GM12878 (cell line): ENCODE results near the gene GPT2.

ENCODE experiments used
- ATF3 ChIP-seq: IDR thresholded peaks from 2 replicates; pipeline ENCODE4 v1.6.1; 2011; ENCODE audit warnings: low read depth, mild to moderate bottlenecking, low read length, moderate library complexity, borderline replicate concordance; ENCODE audit errors: extremely low read depth
- BACH1 ChIP-seq: fragments of 450-650 bp; IDR thresholded peaks from 2 replicates; pipeline ENCODE4 v1.6.1; 2017; ENCODE audit warnings: mild to moderate bottlenecking, borderline replicate concordance
- CEBPB ChIP-seq, 2 experiments: fragments of 150-350 bp in 1 of 2; IDR thresholded peaks; 2 replicates each; pipeline ENCODE4 v1.6.1; 2012 to 2014; ENCODE audit warnings: low read depth in 2 of 2, low read length in 2 of 2, borderline replicate concordance in 1 of 2, inconsistent platforms in 1 of 2
- CREB1 ChIP-seq: IDR thresholded peaks from 2 replicates; pipeline ENCODE4 v1.6.1; 2012; ENCODE audit warnings: low read depth, mild to moderate bottlenecking, inconsistent platforms
- EZH2 ChIP-seq: IDR thresholded peaks from 2 replicates; pipeline ENCODE4 v1.6.1; 2012; ENCODE audit warnings: low read depth, mild to moderate bottlenecking, control low read depth, inconsistent platforms, low read length, borderline replicate concordance; ENCODE audit not compliant: control insufficient read depth
- MLLT1 ChIP-seq: fragments of 450-650 bp; IDR thresholded peaks from 2 replicates; pipeline ENCODE4 v1.6.1; 2016; ENCODE audit warnings: mild to moderate bottlenecking
- MYC ChIP-seq: IDR thresholded peaks from 2 replicates; pipeline ENCODE4 v1.6.1; 2011; ENCODE audit warnings: mild to moderate bottlenecking, low read length, moderate library complexity, inconsistent platforms; ENCODE audit not compliant: insufficient read depth, insufficient replicate concordance, insufficient read length, severe bottlenecking
- NR2C1 ChIP-seq: fragments of 450-650 bp; IDR thresholded peaks from 2 replicates; pipeline ENCODE4 v1.6.1; 2017; ENCODE audit warnings: antibody characterized with exemption, mild to moderate bottlenecking, moderate library complexity
- REST ChIP-seq: IDR thresholded peaks from 2 replicates; pipeline ENCODE4 v1.6.1; 2012; ENCODE audit warnings: mild to moderate bottlenecking, low read depth, low read length
- ZZZ3 ChIP-seq: IDR thresholded peaks from 2 replicates; pipeline ENCODE4 v1.6.1; 2011; ENCODE audit warnings: low read depth; ENCODE audit not compliant: control insufficient read depth, insufficient read length
- TF ChIP-seq, protein P1 (sequence below), 3 experiments: IDR thresholded peaks in 2 of 3; conservative IDR thresholded peaks in 1 of 3; 2 replicates each; pipeline ENCODE4 v1.5.1; 2011; ENCODE audit warnings: low read depth in 3 of 3, low read length in 3 of 3, mild to moderate bottlenecking in 3 of 3, control low read depth in 2 of 3, moderate library complexity in 2 of 3, inconsistent platforms in 1 of 3, mixed read lengths in 1 of 3; ENCODE audit not compliant: control insufficient read depth in 2 of 3, insufficient read depth in 1 of 3; ENCODE audit errors: extremely low read depth in 1 of 3

DNA sequence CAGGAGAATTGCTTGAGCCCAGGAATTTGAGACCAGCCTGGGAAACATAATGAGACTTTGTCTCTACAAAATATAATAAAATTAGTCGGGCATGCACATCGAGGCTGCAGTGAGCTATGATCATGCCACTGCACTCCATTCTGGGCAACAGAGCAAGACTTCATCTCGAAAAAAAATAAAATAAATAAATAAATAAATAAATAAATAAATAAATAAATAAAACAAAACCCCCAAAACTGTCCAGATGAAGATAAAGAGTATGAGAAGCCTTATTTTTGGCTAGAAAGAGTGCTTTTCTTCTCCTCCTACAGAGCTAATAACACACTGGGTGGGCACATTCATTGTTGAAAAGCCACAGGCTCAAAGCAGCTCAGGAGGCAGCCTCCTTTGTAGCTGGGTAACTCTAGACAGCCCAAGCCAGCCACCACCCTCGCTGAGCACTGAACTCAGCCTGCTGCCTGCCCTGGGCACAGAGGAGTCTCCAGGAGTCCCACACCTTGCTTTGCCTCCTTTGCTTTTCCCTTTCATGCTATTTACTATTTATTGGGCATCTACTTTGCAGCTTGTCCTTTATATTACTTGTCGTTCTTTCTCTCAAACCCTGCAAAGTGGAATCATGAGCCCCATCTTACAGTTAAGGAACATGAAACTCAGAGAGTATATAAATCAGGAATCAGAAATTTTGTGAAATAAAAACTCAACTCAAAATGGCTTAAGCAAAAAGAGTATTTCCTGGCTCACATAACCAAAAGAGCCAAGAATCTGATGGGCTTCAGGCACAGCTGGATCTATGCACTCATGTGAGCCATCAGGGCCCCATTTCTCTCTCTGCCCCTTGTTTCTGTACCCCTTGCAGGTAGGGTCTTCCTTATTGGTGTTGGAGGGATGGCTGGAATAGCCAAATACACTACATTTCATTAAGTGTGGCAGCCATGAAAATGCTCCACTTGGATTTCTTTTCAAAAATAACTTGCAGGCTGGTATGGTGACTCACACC is 35.1 kb upstream of the GPT2 start:
- TF ChIP-seq, protein P1, sequence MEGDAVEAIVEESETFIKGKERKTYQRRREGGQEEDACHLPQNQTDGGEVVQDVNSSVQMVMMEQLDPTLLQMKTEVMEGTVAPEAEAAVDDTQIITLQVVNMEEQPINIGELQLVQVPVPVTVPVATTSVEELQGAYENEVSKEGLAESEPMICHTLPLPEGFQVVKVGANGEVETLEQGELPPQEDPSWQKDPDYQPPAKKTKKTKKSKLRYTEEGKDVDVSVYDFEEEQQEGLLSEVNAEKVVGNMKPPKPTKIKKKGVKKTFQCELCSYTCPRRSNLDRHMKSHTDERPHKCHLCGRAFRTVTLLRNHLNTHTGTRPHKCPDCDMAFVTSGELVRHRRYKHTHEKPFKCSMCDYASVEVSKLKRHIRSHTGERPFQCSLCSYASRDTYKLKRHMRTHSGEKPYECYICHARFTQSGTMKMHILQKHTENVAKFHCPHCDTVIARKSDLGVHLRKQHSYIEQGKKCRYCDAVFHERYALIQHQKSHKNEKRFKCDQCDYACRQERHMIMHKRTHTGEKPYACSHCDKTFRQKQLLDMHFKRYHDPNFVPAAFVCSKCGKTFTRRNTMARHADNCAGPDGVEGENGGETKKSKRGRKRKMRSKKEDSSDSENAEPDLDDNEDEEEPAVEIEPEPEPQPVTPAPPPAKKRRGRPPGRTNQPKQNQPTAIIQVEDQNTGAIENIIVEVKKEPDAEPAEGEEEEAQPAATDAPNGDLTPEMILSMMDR (IDR thresholded peaks at IDR 0.05 in 2 of 3, conservative IDR thresholded peaks at IDR 0.05 in 1 of 3; ENCODE audit: control insufficient read depth in 2 of 3, extremely low read depth in 1 of 3, insufficient read depth in 1 of 3, low read depth in 3 of 3, low read length in 3 of 3) = no peak
- TF ChIP-seq CREB1 = no peak
- TF ChIP-seq NR2C1 = no peak
- no peak for TF ChIP-seq REST
- TF ChIP-seq MYC = no peak
- no peak for TF ChIP-seq ATF3
- TF ChIP-seq BACH1 = no peak
- TF ChIP-seq EZH2 = no peak
- no peak for TF ChIP-seq ZZZ3
- no peak for TF ChIP-seq MLLT1
- no peak for TF ChIP-seq CEBPB (IDR thresholded peaks at IDR 0.05; ENCODE audit: borderline replicate concordance in 1 of 2, low read depth in 2 of 2, low read length in 2 of 2)
